OCI-LY3 (cell line): Measurements from ENCODE around the gene TSHR.

Source experiments
- H2AFZ ChIP-seq: fragments of 200-600, 300-600 bp; shearing (Covaris generic); 2 replicates; pipeline ENCODE4 v1.6.0; 2014; ENCODE audit warnings: antibody characterized with exemption, low read depth, low read length
- H3K27ac ChIP-seq: fragments of 200-600, 300-600 bp; sonication (generic); 2 replicates; pipeline ENCODE4 v1.5.1; 2014; ENCODE audit warnings: mild to moderate bottlenecking, low read length, moderate library complexity, mixed read lengths
- H3K27me3 ChIP-seq: fragments of 200-600, 300-600 bp; sonication (generic); 2 replicates; pipeline ENCODE4 v1.6.1; 2014; ENCODE audit warnings: low read depth, low read length, mixed read lengths
- H3K36me3 ChIP-seq: fragments of 200-600, 300-600 bp; sonication (generic); replicated peaks from 2 replicates; pipeline ENCODE3; 2014; ENCODE audit warnings: low read depth, low read length, mixed read lengths
- H3K4me1 ChIP-seq: fragments of 300-600, 200-600 bp; sonication (generic); 2 replicates; pipeline ENCODE4 v1.6.1; 2014; ENCODE audit warnings: low read length, mixed read lengths
- H3K4me2 ChIP-seq: fragments of 200-600, 300-600 bp; sonication (generic); 2 replicates; pipeline ENCODE4 v1.6.1; 2014; ENCODE audit warnings: low read length, mixed read lengths
- H3K4me3 ChIP-seq: fragments of 300-600, 200-600 bp; sonication (generic); 2 replicates; pipeline ENCODE4 v1.5.1; 2014; ENCODE audit warnings: antibody characterized with exemption, mild to moderate bottlenecking, low read length, moderate library complexity
- H3K79me2 ChIP-seq: fragments of 300-600, 200-600 bp; shearing (Covaris generic); 2 replicates; pipeline ENCODE4 v1.6.1; 2014; ENCODE audit warnings: mild to moderate bottlenecking, low read length, mixed read lengths
- H3K9ac ChIP-seq: fragments of 300-600, 200-600 bp; shearing (Covaris generic); 2 replicates; pipeline ENCODE4 v1.6.0; 2014; ENCODE audit warnings: mild to moderate bottlenecking, low read length, moderate library complexity
- H3K9me3 ChIP-seq: fragments of 200-600, 300-600 bp; shearing (Covaris generic); 2 replicates; pipeline ENCODE4 v1.6.1; 2014; ENCODE audit warnings: low read length, mixed read lengths; ENCODE audit not compliant: insufficient read depth
- H4K20me1 ChIP-seq: fragments of 200-600, 300-600 bp; sonication (generic); 2 replicates; pipeline ENCODE4 v1.6.1; 2016; ENCODE audit warnings: low read length, mixed read lengths; ENCODE audit not compliant: insufficient read depth
- CTCF ChIP-seq: fragments of 200-600, 300-600 bp; sonication (generic); IDR thresholded peaks from 2 replicates; pipeline ENCODE4 v1.5.1; 2014; ENCODE audit warnings: antibody characterized with exemption, low read length, low read depth
- EZH2phosphoT487 ChIP-seq: fragments of 200-600 bp; shearing (Covaris generic); IDR thresholded peaks from 2 replicates; pipeline ENCODE4 v1.6.1; 2018; ENCODE audit warnings: antibody characterized with exemption, mixed run types, low read depth

TSHR gene

DNA sequence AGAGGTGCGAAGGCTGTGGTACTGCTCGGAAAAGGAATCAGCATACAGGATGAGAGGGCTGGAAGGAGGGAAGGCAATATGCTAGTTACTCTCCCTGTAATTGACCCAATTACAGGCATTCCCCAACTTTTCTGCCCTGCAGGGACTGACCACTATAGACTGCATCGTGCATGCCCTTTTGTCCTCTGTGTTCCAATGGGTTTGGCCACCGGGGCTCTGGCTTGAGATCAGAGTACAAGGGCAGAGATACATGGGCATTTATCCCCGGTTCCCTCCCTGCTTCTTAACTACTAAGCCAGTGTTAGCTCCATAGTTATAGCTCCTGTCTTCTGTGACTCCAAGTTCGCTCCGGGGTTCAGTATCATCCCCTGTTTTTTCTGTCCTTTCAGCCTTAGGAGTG is 205.7 kb downstream of the TSHR start:
- no peak overlapping the region for H3K4me2 ChIP-seq

DNA sequence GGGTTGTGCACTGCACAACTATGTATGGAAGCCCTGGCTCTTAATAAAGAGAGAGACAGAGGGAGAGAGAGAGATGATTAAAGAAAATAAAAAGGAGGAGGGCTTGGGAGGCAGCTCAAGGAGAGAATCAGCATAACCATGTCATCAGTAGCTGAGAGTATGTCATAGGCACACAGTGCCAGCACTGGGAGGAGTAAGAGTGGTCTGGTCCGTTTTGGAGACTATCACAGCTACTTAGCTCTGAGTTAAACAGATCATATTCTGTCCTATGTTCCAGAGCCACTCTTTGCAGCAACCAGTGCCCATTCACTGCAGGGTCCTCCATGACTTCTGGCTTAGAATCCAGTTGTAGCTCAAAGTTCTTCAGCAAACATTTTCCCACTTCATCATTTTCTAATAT is 206.3 kb downstream of the TSHR start:
- H2AFZ ChIP-seq = no peak overlapping the region

More for the DNA sequence above, 205.7 kb downstream of the TSHR start:
- Histone ChIP-seq H3K27me3 (no peaks in the 10 kb centered on the region), H3K27ac (no peak overlapping the region), H3K4me3 (no peak overlapping the region), H3K79me2 (no peaks in the 10 kb centered on the region), H3K4me1 (peaks cover 6% of the 10 kb centered on the region), H3K9ac (no peak overlapping the region), H2AFZ (no peak overlapping the region), H3K36me3 (no peaks in the 10 kb centered on the region), H4K20me1 (no peaks in the 10 kb centered on the region), H3K9me3 (no peaks in the 10 kb centered on the region)
- TF ChIP-seq EZH2phosphoT487 (no peak), CTCF (no peak)

DNA sequence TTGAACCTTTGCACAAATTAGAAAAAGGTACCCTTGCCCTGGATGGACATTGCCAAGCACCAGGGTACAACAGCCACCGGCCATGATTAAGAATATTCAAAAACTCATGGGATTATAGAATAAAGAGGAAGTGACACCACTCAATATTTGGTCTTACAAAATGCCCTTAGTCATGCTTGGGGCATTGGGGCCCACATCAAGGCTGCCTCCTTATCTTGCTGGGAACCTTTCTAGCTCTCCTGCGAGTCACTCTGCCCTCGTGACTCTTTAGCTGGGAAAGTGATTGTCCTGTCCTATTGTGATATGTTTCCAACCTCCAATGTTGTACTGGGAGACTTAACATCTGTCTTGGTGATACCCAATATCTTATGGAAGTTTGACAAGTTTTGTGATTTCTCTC is 207.5 kb downstream of the TSHR start:
- H3K4me1 ChIP-seq = peaks cover 6% of the 10 kb centered on the region
- TF ChIP-seq CTCF (no peak), EZH2phosphoT487 (no peak)
- H3K9ac ChIP-seq = no peak overlapping the region
- no peaks in the 10 kb centered on the region for H4K20me1 ChIP-seq
- no peaks in the 10 kb centered on the region for H3K27me3 ChIP-seq
- H3K9me3 ChIP-seq = no peaks in the 10 kb centered on the region
- no peak overlapping the region for H2AFZ ChIP-seq
- no peak overlapping the region for H3K4me2 ChIP-seq
- H3K4me3 ChIP-seq = no peak overlapping the region
- H3K27ac ChIP-seq = no peak overlapping the region
- no peaks in the 10 kb centered on the region for H3K79me2 ChIP-seq
- no peaks in the 10 kb centered on the region for H3K36me3 ChIP-seq

More for the DNA sequence above, 206.3 kb downstream of the TSHR start:
- Histone ChIP-seq H3K79me2 (no peaks in the 10 kb centered on the region), H4K20me1 (no peaks in the 10 kb centered on the region), H3K27me3 (no peaks in the 10 kb centered on the region), H3K9me3 (no peaks in the 10 kb centered on the region), H3K4me3 (no peak overlapping the region), H3K27ac (no peak overlapping the region), H3K4me2 (no peak overlapping the region), H3K4me1 (peaks cover 6% of the 10 kb centered on the region), H3K36me3 (no peaks in the 10 kb centered on the region), H3K9ac (no peak overlapping the region)
- TF ChIP-seq EZH2phosphoT487 (no peak), CTCF (no peak)

- no peaks in the 10 kb centered on the region for H3K9me3 ChIP-seq
- no peak for TF ChIP-seq EZH2phosphoT487
- TF ChIP-seq CTCF = peak; percentile 75
- peaks cover 6% of the 10 kb centered on the region for H3K4me1 ChIP-seq
- H2AFZ ChIP-seq = no peak overlapping the region
- H4K20me1 ChIP-seq = no peaks in the 10 kb centered on the region
- H3K27me3 ChIP-seq = no peaks in the 10 kb centered on the region
- no peak overlapping the region for H3K4me2 ChIP-seq
- no peaks in the 10 kb centered on the region for H3K36me3 ChIP-seq
- H3K9ac ChIP-seq = no peak overlapping the region
- no peaks in the 10 kb centered on the region for H3K79me2 ChIP-seq
- H3K4me3 ChIP-seq = no peak overlapping the region
- H3K27ac ChIP-seq = no peak overlapping the region
These were observed 208.8 kb downstream of the TSHR start for GRCh38 chr14:81164167-81164774.
